Right lobe of liver (tissue), 6 donors: ENCODE measurements around the gene PSMD2. TPM values are rescaled to one million over a fixed set of nuclear protein-coding genes. Genes with fewer than 3 reads are reported as not detected.
"Not testable (repeated sequence)": the region's sequence is repeated elsewhere in the genome, so short reads cannot be mapped to it uniquely, and the experiment has no call there.

Experiments
- ATAC-seq, 4 donors: fragments of 200-7000 bp; cut with Tn5 transposase; one replicate each; pipeline ENCODE4 v1.9.1; 2020; ENCODE audit warnings: mild to moderate bottlenecking in 4 of 4, moderate library complexity in 4 of 4
- DNase-seq, 3 donors: peaks; one replicate each; pipeline ENCODE4 v3.0.0-alpha.2; 2020
- H3K27ac ChIP-seq, 3 donors: fragments of 200-600 bp; one replicate each; pipeline ENCODE4 v1.8.0; 2022
- H3K27me3 ChIP-seq, 2 donors: fragments of 200-600 bp; one replicate each; pipeline ENCODE4 v1.8.0; 2022
- H3K36me3 ChIP-seq, 4 donors: fragments of 200-600 bp; sonication (generic) in 1 of 4; one replicate each; pipeline versions ENCODE4 v1.5.1 to v1.8.0; 2017 to 2022; ENCODE audit warnings: control low read depth in 1 of 4
- H3K4me1 ChIP-seq, 4 donors: fragments of 200-600 bp; sonication (generic) in 1 of 4; one replicate each; pipeline versions ENCODE4 v1.5.1 to v1.8.0; 2017 to 2022; ENCODE audit warnings: control low read depth in 1 of 4
- H3K4me3 ChIP-seq, 3 donors: fragments of 200-600 bp; one replicate each; pipeline ENCODE4 v1.8.0; 2022
- H3K9me3 ChIP-seq, 4 donors: fragments of 200-600 bp; sonication (generic) in 1 of 4; one replicate each; pipeline versions ENCODE4 v1.5.1 to v1.8.0; 2017 to 2022; ENCODE audit warnings: control low read depth in 1 of 4
- POLR2A ChIP-seq: fragments of 450-650 bp; IDR thresholded peaks from one replicate; pipeline ENCODE4 v1.6.1; 2017; ENCODE audit warnings: antibody characterized with exemption, mild to moderate bottlenecking
- WGBS: methylation state at CpG from one replicate; pipeline ENCODE4 v1.1.6; 2018; ENCODE audit warnings: low coverage, low lambda C conversion rate; ENCODE audit not compliant: insufficient coverage; ENCODE audit errors: missing lambda C conversion rate; 5-methylcytosine and 5-hydroxymethylcytosine counted together
- intact Hi-C, 2 donors: fragments of 100-400 bp; cut with DNase I; formaldehyde crosslinking; loops; one replicate each; pipeline versions ENCODE4 v1.11.2 to v1.14.1; 2022
- total RNA-seq, 6 experiments: library from RNA; depleted of rRNA in 2 of 6; stranded (reverse); fragments of >200 nt in 2 of 6; fragmentation: NEBNext Ultra II Directional in 3 of 6; extraction: Animal tissue kit (Norgen Biotek cat#: 25700) in 3 of 6; gene quantifications; one replicate each; pipeline versions ENCODE4 v1.1.0 to v1.2.4, GENCODE V29; 2016 to 2023
- TF ChIP-seq, protein P1 (sequence below), 4 donors: fragments of 200-600 bp in 3 of 4; fragments of 450-650 bp in 1 of 4; IDR thresholded peaks; one replicate each; pipeline versions ENCODE4 v1.5.1 to v1.8.0; 2016 to 2022; ENCODE audit warnings: antibody characterized with exemption in 4 of 4, mild to moderate bottlenecking in 2 of 4
- donor health status: DM: no; HTN: yes; CAD: no.
- donor health status: DM: no; HTN: no; CAD: no.
- donor health status: DM: no; HTN: no; CAD: no.
- donor health status: DM: no; HTN: yes; CAD: no.
- donor health status: DM: no; HTN: yes; CAD: no.

The PSMD2 gene
- total RNA-seq, 6 experiments from 2014 or later, result 85.5 to 153 (median 103) TPM

DNA sequence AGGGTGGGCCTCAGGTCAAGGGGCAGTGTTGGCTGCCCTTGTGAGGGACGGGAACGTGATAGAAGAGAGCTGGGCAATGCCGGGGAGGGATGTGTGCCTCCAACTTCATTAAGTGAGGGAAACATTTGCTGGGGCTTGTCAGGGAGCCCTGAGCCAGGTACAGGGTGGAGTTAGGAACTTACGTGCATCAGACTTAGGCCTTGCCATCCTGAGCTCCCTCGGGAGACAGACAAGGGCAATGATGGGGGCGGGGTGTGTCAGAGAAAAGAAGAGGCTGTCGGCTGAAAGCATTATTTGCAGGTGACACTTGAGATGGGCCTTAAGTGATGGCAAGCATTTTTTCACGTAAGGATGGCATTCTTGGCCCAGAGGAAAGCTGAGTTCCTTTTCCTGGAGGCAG is 40.0 kb downstream of the PSMD2 start:
- Histone ChIP-seq H3K9me3 (no peaks in the 10 kb centered on the region), H3K4me1 (peaks cover 0 to 6% (median 0%) of the 10 kb centered on the region in 4 donors), H3K27me3 (no peaks in the 10 kb centered on the region), H3K36me3 (peaks cover 0 to 12% (median 6%) of the 10 kb centered on the region in 4 donors), H3K4me3 (no peak overlapping the region), H3K27ac (no peak overlapping the region)
- no peak for DNase-seq
- intact Hi-C loops, result no loop called here
- TF ChIP-seq, protein P1, sequence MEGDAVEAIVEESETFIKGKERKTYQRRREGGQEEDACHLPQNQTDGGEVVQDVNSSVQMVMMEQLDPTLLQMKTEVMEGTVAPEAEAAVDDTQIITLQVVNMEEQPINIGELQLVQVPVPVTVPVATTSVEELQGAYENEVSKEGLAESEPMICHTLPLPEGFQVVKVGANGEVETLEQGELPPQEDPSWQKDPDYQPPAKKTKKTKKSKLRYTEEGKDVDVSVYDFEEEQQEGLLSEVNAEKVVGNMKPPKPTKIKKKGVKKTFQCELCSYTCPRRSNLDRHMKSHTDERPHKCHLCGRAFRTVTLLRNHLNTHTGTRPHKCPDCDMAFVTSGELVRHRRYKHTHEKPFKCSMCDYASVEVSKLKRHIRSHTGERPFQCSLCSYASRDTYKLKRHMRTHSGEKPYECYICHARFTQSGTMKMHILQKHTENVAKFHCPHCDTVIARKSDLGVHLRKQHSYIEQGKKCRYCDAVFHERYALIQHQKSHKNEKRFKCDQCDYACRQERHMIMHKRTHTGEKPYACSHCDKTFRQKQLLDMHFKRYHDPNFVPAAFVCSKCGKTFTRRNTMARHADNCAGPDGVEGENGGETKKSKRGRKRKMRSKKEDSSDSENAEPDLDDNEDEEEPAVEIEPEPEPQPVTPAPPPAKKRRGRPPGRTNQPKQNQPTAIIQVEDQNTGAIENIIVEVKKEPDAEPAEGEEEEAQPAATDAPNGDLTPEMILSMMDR (IDR thresholded peaks at IDR 0.05), result no peak
- no peak for TF ChIP-seq POLR2A
- 70% methylated on average over 8 of the region's 8 CpGs for WGBS
- ATAC-seq, result no peak

DNA sequence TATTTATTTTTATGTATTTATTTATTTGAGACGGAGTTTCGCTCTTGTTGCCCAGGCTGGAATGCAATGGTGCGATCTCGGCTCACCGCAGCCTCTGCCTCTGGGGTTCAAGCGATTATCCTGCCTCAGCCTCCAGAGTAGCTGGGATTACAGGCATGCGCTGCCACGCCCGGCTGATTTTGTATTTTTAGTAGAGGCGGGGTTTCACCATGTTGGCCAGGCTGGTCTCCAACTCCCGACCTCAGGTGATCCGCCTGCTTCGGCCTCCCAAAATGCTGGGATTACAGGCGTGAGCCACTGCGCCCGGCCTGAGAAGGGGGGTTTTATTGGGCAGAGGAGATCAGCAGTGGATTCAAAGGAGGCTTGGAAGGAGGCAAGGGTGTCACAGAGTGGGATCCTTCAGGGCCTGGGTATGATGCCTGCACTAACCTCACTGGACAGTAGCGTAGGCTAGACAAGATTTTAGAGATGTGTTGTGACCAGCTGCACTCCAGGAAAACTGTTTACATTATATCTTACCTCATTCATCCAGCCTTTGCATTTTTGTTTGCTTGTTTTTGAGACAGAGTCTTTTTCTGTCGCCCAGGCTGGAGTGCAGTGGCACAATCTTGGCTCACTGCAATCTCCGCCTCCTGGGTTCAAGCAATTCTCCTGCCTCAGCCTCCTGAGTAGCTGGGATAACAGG is 40.6 kb downstream of the PSMD2 start:
- H3K27ac ChIP-seq, intact Hi-C loops, H3K9me3 ChIP-seq, H3K4me1 ChIP-seq, ATAC-seq, H3K36me3 ChIP-seq, H3K4me3 ChIP-seq, H3K27me3 ChIP-seq, DNase-seq: not testable (repeated sequence)
- WGBS, result 91% methylated on average over 11 of the region's 19 CpGs

DNA sequence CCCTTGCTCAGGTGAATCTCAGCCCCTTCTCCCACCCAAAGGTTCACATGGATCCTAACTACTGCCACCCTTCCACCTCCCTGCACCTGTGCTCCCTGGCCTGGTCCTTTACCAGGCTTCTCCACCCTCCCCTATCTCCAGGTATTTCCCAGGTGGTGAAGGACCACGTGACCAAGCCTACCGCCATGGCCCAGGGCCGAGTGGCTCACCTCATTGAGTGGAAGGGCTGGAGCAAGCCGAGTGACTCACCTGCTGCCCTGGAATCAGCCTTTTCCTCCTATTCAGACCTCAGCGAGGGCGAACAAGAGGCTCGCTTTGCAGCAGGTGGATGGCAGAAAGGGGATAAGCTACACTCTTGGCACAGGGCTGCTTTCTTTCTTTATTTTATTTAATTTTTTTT is 42.9 kb downstream of the PSMD2 start:
- DNase-seq (no peak), ATAC-seq (no peak)

DNA sequence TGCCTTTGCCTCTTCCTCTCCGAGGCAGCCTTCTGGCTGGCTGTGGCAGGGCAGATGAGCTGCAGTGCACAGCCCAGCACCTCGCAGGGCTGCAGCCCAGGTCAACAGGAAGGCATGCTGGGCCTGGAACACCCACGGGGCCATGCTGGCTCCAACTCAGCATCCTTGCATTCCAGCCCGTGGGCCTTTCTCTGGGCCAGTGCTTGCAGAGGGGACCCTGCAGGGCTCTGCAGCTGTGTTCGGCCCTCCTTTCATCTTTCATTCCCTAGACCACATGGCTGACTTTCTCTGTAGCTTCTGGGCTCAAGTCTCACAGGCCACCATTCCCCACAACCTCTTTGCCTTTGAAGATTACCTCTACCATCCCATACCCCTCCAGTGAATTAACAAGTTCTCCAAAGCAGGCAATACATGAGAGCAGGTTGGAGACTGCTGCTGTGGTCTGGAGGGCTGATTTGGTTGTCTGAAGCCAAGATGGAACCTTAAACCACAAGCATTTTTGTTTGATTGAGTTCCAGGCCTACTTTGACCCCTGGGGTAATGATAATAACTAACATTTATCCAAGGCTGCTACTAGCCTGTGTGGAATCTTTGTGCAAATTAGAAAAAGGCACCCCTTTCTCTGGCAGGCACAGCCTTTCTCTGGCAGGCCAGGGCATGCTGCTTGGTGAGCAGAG is 44.3 kb downstream of the PSMD2 start:
- 80% methylated on average over 2 of the region's 5 CpGs for WGBS
- ATAC-seq (no peak), DNase-seq (no peak)
- no peaks in the 10 kb centered on the region for H3K9me3 ChIP-seq
- H3K4me3 ChIP-seq, result no peak overlapping the region
- H3K36me3 ChIP-seq, result no peaks in the 10 kb centered on the region
- no peaks in the 10 kb centered on the region for H3K27me3 ChIP-seq
- TF ChIP-seq, protein P1 (IDR thresholded peaks at IDR 0.05), result no peak
- TF ChIP-seq POLR2A, result no peak
- intact Hi-C loops, result no loop called here
- no peak overlapping the region for H3K27ac ChIP-seq
- H3K4me1 ChIP-seq, result no peaks in the 10 kb centered on the region

More for the DNA sequence above, 42.9 kb downstream of the PSMD2 start:
- Histone ChIP-seq H3K36me3 (no peaks in the 10 kb centered on the region), H3K4me1 (peaks cover 0 to 2% (median 0%) of the 10 kb centered on the region in 4 donors), H3K27ac (no peak overlapping the region), H3K4me3 (no peak overlapping the region), H3K9me3 (no peaks in the 10 kb centered on the region), H3K27me3 (no peaks in the 10 kb centered on the region)
- intact Hi-C loops, result no loop called here
- 89% methylated on average over 5 of the region's 7 CpGs for WGBS
- TF ChIP-seq, protein P1 (IDR thresholded peaks at IDR 0.05), result no peak
- no peak for TF ChIP-seq POLR2A

DNA sequence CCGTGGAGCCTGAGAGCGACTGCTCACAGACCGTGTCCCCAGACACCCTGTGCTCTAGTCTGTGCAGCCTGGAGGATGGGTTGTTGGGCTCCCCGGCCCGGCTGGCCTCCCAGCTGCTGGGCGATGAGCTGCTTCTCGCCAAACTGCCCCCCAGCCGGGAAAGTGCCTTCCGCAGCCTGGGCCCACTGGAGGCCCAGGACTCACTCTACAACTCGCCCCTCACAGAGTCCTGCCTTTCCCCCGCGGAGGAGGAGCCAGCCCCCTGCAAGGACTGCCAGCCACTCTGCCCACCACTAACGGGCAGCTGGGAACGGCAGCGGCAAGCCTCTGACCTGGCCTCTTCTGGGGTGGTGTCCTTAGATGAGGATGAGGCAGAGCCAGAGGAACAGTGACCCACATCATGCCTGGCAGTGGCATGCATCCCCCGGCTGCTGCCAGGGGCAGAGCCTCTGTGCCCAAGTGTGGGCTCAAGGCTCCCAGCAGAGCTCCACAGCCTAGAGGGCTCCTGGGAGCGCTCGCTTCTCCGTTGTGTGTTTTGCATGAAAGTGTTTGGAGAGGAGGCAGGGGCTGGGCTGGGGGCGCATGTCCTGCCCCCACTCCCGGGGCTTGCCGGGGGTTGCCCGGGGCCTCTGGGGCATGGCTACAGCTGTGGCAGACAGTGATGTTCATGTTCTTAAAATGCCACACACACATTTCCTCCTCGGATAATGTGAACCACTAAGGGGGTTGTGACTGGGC is 45.7 kb downstream of the PSMD2 start:
- Histone ChIP-seq H3K4me3 (no peak overlapping the region), H3K27ac (no peak overlapping the region), H3K27me3 (no peaks in the 10 kb centered on the region), H3K36me3 (no peaks in the 10 kb centered on the region), H3K9me3 (no peaks in the 10 kb centered on the region), H3K4me1 (no peaks in the 10 kb centered on the region)
- WGBS, result 94% methylated on average over 3 of the region's 24 CpGs
- intact Hi-C loops, result no loop called here
- no peak for DNase-seq
- no peak for TF ChIP-seq POLR2A
- TF ChIP-seq, protein P1 (IDR thresholded peaks at IDR 0.05), result no peak
- ATAC-seq, result no peak
